Suprapubic skin (tissue), 4 donors: ENCODE results near the gene RIPOR3.

ENCODE experiments used
- CTCF ChIP-seq, 2 donors: fragments of 200-600 bp in 1 of 2; fragments of 450-650 bp in 1 of 2; sonication (generic) in 1 of 2; IDR thresholded peaks; one replicate each; pipeline ENCODE4 v1.5.1; 2016 to 2019; ENCODE audit warnings: antibody characterized with exemption in 2 of 2, mild to moderate bottlenecking in 1 of 2, moderate library complexity in 1 of 2
- EP300 ChIP-seq: sonication (generic); formaldehyde crosslinking; IDR thresholded peaks from one replicate; pipeline ENCODE4 v1.6.1; 2017; ENCODE audit warnings: antibody characterized with exemption
- POLR2A ChIP-seq, 2 donors: fragments of 450-650 bp; IDR thresholded peaks; one replicate each; pipeline ENCODE4 v1.6.1; 2017; ENCODE audit warnings: antibody characterized with exemption in 2 of 2, mild to moderate bottlenecking in 2 of 2, moderate library complexity in 2 of 2
- POLR2AphosphoS5 ChIP-seq, 3 donors: sonication (generic); formaldehyde crosslinking; IDR thresholded peaks; one replicate each; pipeline ENCODE4 v1.6.1; 2017; ENCODE audit warnings: antibody characterized with exemption in 3 of 3

GRCh38 chr20:50543326-50543725 lies 148.0 kb downstream of the RIPOR3 start:
- TF ChIP-seq POLR2A (IDR thresholded peaks at IDR 0.05), result no peak
- TF ChIP-seq EP300, result no peak
- TF ChIP-seq POLR2AphosphoS5 (IDR thresholded peaks at IDR 0.05), result no peak
- no peak for TF ChIP-seq CTCF (IDR thresholded peaks at IDR 0.05)
